Measurements from ENCODE around the gene SIGLECL1.

Gene SIGLECL1

GRCh38 chr19:51253088-51253806 lies 2.4 kb downstream of the SIGLECL1 start:
- DNase-seq, result no peak

DNA sequence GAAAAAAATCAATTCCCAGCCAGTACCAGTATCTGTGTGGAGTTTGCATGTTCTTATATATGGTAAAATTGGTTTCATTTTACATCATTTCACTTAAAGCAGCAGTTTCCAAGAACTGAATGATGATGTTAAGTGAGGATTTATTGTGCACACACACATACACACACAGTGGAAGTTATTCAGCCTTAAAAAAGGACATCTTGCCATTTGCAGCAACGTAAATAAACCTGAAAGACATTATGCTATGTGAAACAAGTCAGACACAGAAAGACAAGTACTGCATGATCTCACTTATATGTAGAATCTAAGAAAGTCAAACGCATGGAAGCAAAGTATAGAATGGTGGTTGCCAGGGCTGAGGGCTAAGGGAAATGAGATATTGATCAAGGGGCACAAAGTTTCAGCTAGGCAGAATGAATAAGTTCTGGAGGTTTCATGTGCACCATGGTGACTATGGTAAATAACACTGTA lies 5.3 kb downstream of the SIGLECL1 start:
- no peak for DNase-seq

DNA sequence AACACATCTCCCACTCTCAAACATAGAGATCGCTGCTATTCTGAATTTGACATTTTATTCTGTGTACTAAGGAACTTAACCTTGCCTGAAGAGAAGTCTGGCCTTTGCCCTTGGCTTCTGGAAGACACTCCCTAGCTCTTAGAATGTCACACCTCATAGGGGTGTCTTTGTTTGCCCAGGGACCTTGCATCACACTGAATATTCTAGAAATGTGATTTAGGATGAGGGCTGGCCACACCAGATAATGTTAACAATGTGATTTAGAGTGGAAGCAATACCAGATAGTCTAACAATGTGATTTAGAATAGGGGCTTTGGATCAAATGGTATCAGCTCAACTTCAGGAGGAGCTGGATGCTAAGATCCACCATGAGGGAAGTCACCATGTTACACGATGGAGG lies 6.6 kb downstream of the SIGLECL1 start:
- DNase-seq, result no peak

GRCh38 chr19:51258165-51259160 lies 7.6 kb downstream of the SIGLECL1 start:
- no peak for DNase-seq

GRCh38 chr19:51259348-51260245 lies 8.7 kb downstream of the SIGLECL1 start:
- peak; percentile 28 for DNase-seq

GRCh38 chr19:51263808-51264207 lies 12.9 kb downstream of the SIGLECL1 start:
- DNase-seq, result no peak

- DNase-seq, result no peak
These were observed 20.2 kb downstream of the SIGLECL1 start for GRCh38 chr19:51271067-51271466.

DNA sequence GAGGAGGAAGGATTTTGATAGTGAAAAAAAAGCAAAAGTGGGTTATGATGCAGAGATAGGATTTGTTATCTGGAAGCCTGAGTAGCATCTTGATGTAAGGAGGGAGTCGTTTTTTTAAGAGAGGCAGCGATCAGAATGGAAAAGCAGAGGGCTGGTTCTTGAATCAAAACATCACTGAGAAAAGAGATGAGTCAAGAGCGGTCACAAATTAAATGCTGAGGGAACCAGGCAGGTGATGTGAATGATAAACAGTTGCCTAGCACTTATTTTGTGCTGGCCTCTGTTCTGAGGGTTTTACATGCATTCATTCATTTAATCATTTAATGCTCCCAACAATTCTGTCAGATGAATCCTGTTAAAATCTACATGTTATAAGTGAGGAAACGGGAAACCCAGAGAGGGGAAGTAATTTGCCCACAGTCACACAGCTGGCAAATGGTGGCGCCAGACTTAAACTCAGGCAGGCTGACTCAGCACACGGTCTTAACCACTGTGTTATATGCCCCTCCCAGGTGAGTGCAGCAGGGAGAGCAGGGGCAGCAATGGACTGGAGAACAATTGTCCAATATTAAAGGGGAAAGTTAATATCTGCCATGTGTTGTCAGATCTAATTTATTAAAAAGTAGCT lies 21.4 kb downstream of the SIGLECL1 start:
- DNase-seq, result no peak

GRCh38 chr19:51274049-51274770 lies 23.3 kb downstream of the SIGLECL1 start:
- DNase-seq, result no peak

GRCh38 chr19:51277112-51277511 lies 26.2 kb downstream of the SIGLECL1 start:
- DNase-seq, result no peak

GRCh38 chr19:51282335-51282734 lies 31.5 kb downstream of the SIGLECL1 start:
- no peak for DNase-seq

GRCh38 chr19:51285682-51286081 lies 34.8 kb downstream of the SIGLECL1 start:
- no peak for DNase-seq

DNA sequence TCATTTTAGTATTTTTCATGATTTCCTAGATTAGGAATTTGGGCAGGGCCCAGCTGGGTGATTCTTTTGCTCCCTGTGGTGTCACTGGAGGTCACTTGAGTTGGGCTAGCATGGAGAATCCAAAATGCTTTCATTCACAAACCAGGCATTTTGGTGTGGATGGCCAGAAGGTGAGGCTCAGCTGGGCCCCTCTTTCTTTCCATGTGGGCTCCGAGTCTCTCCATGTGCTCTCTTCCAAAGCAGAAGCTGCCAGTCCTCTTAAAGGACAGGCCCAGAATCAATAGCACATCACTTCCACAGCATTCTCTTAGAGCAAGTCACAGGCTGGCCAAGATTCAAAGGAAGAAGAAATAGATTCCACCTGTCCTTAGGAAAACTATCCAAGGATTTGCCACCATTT lies 38.8 kb downstream of the SIGLECL1 start:
- DNase-seq, result no peak

GRCh38 chr19:51292971-51293370 lies 42.1 kb downstream of the SIGLECL1 start:
- no peak for DNase-seq

DNA sequence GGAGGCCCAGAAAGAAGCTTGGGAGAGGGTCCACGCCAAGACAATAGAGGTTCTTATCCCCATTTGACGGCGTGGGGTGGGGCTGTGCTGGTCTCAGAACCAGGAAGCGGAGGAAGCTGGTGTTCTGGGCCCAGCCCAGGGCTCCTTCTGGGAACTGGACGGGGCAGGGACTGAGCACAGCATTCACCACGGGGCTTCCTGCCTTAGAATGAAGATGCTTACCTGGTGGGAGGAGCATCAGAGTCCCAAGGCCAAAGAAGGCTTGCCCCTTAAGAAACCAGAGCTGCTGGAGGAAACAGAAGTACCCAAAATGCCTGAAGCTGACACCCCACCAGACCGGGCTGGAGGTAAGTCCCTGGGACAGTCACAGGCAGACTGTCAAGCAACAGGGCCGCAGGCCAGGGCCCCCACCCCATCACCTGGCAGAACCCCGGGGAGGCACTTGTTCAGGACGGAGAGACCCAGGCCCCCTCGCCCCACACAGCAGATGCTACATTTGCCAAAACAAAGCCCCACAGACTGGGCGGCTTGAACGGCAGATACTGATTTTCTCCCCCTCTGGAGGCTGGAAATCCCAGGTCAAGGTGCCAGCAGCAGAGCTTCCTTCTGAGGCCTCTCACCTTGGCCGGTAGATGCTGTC lies 42.8 kb downstream of the SIGLECL1 start:
- DNase-seq, result no peak

GRCh38 chr19:51294211-51294976 lies 43.5 kb downstream of the SIGLECL1 start:
- DNase-seq, result no peak

DNA sequence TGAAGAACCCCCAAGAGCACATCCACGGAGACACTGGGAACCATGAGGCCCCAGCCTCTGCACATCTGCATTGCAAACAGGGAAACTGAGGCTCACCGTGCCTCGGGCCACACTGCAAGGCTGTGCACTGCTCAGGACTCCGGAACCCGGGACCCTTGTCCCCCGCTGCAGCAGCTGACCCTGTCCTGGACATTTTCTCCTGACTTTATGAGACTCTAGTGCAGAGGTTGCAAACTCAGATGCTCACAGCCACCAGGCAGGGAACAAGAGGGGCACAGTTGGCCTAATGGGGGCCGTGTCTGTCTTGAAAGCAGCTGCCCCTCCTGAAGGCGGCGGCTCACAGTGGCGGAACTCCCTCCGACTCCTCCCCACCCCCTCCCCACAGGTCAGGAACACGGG lies 44.1 kb downstream of the SIGLECL1 start:
- DNase-seq, result no peak

DNA sequence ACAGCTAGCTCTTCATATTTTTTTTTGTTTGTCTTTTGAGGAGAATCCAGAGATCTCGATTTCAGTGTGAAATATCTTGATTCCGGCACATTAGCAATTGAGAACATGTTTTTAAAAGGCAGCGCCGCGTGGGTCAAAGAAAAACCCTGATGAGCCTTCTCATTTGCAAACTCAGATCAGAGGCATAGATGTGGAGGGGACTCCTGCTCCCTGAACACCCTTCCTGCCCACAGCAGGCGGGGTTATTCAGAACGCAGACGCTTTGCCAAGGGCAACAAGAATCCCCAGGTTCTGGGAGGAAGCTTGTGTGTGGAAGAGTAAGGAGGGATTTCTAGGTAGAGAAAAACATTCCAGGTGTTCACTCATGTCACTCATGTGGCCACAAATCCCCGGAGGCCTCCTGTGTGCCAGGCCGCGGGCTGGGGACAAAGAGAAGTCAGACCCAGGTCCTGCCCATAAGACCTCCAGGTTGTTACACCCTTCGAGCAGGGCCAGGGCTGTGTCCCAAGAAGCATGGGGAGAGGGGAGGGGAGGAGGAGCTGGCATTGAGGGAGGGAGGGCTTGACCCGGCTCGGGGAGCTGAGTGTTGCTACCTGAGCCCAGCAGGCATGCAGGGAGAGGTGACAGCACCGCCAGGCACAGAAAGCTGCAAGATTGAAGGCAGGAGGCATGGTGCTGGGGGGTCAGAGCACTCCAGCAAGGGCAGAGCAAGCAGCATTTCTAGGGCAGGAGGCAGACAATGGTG lies 44.7 kb downstream of the SIGLECL1 start:
- no peak for DNase-seq

GRCh38 chr19:51296336-51297093 lies 45.6 kb downstream of the SIGLECL1 start:
- no peak for DNase-seq

Measured in stimulated activated CD4-positive, alpha-beta T cell treated with anti-CD3 and anti-CD28 coated beads, Interleukin-12 subunit alpha, Interleukin-12 subunit beta, amount 100 ng/mL, for 4 hours (primary cell).